ENCODE data around the gene CACNA1H.

CACNA1H gene

DNA sequence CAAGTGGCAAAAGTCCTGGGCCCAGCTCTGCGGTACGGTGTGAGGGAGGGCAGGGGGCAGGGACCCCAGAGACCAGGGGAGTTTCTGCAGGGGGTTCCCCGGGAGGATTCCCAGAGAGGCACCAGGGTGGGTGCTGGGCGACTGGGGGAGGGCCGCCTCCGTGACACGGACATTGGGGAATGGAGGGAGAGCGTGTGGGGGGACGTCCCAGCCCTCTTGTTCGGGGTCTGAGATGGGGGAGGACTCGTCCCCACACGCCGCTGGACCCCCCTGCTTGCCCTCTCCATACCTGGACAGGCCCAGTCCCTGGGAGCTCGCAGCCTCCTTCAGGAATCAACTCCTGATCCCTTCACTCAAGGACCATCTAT lies 30.5 kb upstream of the CACNA1H start:
- no peak for DNase-seq (ENCODE audit: low read depth in 2 of 2)

DNA sequence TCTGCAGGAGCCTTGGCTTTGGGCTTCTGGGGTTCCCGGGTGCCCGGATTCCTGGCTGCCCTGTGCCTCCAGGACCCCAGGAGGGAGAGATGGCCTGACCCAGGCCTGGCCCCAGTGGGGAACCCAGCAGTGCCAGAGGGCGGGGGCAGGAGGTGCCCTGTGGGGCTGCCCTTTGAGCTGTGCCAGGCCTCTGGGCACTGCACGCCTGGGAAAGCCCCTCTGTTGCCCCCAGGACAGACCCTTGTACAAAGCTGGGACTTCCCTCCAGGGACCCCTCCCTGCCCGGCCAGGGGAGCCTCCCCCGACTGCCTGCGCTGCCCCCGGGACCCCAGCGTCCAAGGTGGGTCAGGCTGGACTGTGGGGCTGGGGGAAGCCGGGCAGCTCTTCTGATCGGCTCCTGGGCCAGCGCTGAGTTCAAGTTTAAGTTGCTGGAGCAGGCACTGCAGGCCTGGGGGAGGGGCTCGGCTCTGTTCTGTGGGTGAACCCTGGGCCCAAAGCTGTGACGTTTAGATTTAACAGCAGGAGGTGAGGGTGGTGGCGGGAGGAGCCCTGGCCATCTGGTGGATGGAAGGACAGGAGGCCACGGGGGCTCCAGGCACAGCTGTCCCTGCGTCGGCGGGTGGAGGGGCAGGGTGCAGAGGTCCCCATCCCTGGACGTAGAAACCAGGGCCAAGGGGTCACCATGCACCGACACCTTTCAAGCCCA lies 29.2 kb upstream of the CACNA1H start:
- DNase-seq (ENCODE audit: low read depth in 2 of 2), result no peak

DNA sequence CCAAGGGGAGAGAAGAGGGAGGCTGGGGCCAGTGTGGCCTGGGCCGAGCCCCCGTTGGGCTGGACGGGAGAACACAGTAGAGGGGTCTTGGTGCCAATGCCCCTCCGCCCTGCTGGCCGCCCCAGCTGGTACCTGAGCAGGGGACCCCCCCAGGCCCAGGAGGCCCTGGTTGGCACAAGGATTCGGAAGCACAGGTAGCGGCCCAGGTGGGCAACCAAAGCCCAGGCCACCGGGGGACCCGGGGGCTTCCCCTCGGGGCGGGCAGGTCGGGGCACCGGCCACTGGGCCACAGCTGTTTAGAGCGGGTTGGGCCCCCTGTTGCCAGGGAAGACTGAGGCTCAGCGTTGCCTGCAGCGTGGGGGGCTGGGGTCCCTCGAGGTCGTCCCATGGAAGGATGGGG lies 28.6 kb upstream of the CACNA1H start:
- DNase-seq (ENCODE audit: low read depth in 2 of 2), result no peak

DNA sequence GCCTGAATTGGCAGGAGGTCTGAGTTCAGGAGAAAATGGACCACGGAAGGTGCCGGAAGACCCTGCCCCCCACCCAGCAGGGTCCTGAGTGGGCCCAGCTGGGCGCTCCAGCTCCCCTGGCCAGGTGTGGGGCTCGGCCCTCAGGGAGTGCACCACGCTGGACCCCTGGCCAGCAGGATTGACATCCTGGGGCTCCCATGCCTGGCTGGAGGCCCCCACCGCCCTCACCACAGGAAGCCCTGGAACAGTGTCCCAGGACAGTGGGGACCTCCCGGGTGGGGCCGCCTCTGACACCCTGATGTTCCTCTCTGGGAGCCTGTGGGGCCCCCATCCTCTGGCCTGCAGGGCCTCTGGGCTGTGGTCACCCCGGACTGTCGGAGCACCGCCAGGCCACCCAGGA lies 28.1 kb upstream of the CACNA1H start:
- DNase-seq (ENCODE audit: low read depth in 2 of 2), result no peak

DNA sequence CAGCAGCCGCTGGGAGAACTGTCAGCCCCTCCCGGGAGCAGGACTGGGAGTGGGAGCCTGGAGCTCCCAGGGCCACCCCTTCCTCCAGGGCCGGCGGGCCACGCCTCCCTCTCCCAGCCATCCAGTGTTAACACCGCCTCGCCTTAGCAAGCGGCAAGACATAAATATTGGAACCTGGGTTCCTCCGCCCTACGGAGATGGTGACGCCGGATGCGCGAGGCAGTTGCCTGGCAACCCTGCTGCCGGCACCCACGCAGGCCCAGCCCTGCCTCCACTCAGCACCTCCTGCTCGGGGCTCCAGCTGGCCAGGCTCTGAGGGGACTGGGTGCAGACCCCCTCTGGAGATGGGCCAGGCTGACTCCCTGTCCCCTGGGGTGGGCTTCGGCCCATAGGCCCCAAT lies 27.4 kb upstream of the CACNA1H start:
- DNase-seq (ENCODE audit: low read depth in 2 of 2), result no peak

DNA sequence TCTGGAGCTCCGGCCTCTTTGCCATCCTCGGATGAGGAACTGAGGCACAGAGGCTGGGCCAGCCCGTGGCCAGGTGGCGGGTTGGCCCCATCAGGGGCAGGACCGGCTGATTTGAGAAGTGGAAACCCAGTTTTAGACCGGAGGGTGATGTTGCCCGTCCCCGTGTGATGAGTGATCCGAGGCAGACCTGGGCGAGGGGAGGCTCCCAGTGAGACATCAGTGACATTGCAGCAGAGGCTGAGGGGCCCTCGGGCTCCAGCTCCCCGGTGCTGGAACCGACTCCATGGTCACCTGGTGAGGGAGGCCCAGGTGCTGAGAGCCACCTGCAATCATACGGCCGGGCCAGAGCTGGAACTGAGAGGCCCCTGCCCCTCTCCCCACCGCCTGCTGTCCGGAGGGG lies 26.9 kb upstream of the CACNA1H start:
- DNase-seq (ENCODE audit: low read depth in 2 of 2), result no peak

DNA sequence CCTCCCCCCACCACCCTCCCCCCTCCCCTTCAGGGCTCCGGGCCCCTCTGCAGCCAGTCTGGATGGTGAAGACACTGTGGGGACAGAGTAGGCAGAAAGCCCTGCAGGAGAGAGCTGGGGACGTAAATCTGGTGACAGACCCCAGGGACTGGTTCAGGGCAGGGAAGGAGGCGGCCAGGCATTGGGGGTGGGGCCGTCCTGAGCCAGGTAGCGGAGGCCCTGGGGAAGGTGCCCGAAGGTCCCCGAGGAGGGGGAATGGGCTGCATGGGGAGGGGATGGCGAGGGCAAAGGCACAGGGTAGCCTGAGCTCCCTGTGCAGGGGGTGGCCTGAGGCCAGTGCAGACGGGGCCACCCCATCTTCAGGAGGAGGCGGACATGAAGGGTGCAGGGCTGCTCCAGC lies 26.3 kb upstream of the CACNA1H start:
- no peak for DNase-seq (ENCODE audit: low read depth in 2 of 2)

DNA sequence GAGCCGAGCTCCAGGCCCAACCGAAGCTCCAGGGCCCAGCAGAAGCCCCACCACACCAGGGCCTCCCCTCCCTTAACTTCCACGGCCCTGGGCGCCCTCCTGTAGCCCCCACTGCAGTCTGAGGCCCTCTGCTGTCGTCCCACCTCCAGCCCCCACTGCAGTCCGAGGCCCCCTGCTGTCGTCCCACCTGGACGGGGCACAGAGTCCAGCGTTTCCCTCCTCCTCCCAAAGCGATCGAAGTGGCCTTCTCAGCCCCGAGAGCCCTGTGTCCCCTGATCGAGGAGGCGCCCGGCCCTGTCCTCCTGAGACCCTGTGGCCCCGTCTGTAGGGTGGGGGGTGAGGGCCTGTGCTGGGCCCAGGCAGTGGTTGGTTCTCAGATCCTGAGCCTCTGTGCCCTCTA lies 25.8 kb upstream of the CACNA1H start:
- no peak for DNase-seq (ENCODE audit: low read depth in 2 of 2)

DNA sequence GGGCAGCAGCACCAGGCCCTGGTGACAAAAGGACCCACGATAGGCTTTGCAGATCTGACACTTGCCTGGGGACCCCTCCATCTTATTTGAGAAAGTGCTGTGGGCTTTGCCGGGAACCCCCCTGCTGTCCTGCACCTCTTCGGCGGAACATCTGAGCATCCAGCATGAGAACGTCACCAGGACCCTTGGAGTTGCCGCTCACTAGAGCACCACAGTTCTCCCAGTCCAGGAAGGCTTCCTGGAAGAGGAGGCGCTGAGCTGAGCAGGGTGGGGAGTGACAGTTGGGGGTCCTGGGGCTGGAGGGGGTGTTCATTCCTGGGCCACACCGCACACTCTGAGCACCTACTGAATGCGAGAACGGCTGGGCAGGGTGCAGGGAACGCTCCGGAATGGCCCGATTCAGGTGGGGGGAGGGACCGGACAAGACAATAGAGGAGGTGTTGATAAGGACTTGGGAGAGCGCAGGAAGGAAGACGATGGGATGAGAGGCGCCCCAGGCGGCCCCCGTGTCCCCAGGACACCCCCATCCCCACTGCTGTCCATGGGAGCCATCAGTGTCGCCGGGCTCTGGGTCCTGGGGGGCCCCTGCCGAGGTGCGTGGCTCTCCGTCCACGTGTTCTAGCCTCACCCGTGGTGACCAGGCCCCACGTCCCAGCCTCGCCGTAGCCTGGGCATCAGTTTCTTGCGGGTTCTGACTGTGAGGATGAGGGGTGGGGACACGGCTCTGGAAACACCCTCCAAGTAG lies 24.8 kb upstream of the CACNA1H start:
- DNase-seq (ENCODE audit: low read depth in 2 of 2), result no peak

DNA sequence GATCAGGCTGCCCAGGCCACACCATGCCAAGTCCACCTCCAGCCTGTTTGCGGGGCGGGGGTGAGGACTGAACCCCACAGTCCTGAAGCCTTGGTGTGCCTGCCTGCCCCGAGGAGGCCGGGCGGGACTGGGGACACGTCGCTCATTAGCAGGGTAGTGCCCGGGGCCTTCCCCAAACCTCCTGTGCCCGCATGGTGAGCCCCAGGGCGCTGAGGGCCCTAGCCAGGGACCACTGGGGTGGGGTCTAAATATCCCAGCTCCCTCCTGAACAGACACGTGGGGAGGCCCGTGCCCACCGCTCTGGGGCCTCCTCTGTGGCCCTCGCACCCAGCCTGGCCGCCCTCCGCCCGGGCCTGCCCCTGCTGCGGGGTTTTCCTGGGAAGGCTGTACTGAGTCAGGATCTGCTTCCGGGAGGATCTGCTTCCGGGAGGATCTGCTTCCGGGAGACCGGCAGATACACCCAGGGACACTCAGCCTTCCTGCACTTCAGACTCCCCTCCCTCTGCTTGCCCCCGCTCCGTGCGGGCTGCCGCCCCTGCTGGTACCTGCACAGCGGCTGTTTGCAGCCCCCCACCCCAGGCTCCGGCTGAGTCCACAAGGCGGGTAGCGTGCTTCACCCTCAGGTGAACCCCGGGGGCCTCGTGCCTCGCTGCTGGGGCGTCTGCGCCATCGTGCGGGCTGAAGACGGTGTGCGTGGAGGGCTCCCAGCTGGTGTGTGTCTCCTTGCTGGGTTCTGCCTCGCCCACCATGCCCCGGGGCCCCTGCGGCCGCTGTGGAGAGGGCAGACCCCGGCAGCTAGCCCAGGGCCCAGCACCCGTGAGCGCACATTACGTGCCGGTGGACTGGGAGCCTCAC lies 23.6 kb upstream of the CACNA1H start:
- DNase-seq (ENCODE audit: low read depth in 2 of 2), result no peak

DNA sequence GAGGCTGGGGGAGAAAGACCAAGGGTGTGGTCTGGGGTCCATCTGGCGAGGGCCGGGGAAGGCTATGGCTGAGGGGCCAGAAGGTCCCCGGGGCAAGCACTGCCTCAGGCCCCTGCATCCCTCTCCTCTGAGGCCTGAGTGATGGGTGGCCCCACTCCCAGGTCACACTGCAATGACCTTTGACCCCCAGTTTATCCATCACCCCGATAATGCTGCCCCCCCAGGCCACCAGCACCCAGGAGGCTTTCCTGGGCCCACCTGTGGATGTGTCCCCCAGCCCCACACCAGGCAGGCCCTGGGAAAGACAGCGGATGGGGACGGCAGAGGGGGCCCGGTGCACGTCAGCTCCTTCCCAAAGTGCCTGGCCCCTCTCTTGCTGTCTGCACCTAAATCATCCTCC lies 22.5 kb upstream of the CACNA1H start:
- DNase-seq (ENCODE audit: low read depth in 2 of 2), result no peak

DNA sequence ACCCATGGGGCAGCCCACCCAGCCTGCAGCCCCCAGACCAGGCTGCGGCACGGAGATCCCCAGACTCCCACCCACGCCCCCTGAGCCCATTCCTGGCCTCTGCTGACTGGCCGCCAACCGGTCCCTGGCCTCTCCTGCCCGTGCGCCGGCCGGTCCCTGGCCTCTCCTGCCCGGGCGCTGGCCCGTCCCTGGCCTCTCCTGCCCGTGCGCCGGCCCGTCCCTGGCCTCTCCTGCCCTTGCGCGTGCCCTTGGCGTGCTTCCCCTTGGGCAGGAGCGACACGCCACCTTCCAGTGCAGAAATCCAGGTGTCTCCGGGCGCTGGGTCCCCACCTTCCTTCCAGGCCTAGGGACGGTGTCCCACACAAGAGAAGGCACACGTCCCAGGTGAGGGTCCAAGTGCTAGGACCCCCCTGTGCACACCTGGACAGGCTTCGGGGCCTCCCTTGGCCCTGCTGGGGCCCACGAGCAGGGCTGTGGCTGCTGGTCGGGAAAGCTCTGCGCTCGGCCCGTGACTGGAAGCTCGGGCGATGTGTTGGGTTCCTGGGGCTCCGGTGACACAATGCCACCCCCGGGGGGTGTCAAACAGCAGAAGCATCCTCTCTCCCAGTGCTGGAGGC lies 21.4 kb upstream of the CACNA1H start:
- DNase-seq (ENCODE audit: low read depth in 2 of 2), result no peak

DNA sequence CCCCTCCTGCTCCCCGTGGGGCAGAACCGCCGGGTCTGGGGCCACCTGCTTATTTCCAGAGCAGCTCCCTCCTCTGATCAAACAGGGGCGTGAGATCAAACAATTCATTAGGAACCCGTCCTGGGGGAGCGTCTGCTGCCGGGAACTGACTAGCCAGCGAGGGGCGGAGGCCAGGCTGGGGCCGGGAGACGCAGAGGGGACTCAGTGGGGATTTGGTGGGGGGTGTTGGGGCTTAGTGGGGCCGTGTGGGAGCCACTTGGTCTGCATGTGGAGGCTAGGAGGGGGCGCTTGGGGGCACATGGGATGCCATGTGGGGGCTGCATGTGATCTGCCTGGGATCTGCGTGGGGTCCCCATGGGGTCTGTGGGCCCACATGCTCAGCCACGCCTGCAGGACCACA lies 20.5 kb upstream of the CACNA1H start:
- no peak for DNase-seq (ENCODE audit: low read depth in 2 of 2)

DNA sequence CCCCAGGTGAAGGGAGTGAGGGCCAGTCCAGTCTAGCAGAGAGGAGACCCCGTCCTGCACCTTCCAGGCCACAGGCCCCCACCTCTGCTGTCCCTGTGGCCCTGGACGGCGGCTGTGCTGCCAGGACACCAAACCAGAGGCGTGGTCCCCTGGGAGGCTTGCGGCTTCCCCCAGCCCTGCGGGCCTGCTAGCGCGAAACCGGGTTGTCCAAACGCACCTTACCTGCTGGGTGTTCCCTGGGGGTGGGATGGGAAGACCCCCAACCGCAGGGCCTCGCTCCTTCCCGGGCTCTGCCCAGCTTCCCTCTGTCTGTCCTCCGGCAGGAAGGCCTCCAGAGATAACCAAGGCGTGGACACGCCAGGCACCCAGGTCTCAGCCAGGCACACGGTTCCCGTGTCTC lies 19.6 kb upstream of the CACNA1H start:
- DNase-seq (ENCODE audit: low read depth in 2 of 2), result no peak

DNA sequence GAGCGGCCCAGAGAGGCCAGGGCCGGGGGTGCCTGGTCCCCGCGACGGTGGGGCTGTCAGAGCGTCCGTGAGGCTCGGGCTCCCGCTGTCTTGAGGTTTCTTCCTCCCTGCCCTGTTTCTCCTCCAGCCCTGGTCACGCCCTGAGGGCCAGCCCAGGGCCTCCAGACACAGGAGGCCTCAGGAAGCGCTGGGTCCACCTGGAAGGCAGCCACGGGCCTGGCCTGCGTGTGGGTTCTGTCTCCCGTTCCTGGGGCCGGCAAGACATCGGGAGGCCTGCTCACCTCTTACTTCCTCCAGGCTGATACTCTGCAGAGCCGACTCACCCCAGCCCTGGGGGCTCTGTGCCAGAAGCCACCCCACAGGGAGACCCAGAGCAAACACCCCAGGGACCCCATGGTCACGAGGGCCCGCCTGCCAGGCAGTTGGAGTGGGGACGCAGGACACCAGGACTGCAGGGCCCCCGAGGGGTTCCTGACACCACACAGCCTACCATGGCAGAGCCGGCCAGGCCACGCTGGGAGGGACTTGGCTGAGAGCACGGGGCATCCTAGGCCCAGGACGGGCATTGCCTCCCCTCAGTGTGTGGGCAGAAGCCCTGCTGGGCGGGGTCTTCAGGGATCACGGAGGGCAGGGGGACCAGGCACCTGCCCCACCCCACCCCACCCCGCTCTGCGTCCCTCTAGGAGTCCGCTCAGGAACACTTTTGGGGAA lies 18.9 kb upstream of the CACNA1H start:
- no peak for DNase-seq (ENCODE audit: low read depth in 2 of 2)

DNA sequence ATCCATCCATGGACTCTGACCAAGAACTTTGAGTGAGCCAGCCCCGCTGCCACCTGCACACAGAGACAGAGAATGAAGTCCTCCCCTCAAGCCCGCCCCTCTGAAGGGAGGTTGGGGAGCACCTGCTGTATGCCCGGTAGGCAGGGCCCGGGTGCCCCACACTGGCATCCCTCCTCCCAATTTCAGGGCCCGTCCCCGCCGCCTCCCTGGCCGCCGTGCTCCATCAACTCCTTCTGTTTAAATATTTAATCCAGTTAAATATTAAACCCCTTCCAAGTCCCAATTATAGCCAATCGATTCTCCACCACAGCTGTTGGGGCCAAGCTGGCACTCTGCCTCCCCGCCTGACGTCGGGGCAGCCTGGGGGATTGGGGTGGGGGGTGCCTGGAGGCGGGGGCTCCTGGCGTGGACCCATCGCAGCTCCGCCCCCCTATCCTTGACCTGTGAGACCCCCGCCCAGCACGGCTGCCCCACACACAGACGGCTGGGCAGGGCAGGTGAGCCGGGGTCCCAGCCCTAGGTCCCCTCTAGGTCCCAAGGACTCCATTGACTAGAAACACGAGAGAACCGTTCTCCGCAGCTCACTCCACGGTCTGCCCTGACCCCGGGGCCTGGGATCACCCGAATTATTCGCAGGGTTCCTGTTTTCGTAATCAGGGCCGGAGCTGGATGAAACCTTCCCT lies 18.0 kb upstream of the CACNA1H start:
- no peak for DNase-seq (ENCODE audit: low read depth in 2 of 2)

DNA sequence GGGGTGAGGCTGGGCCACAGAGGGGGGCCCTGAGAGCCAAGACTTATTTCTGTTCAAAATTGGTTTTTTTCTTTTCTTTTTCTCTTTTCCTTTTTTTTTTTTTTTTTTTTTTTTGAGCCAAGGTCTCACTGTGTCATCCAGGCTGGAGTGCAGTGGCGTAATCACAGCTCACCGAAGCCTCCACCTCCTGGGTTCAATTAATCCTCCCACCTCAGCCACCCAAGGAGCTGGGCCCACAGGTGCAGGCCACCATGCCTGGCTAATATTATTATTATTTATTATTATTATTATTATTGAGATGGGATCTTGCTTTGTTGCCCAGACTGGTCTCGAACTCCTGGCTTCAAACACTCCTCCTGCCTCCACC lies 17.5 kb upstream of the CACNA1H start:
- no peak for DNase-seq (ENCODE audit: low read depth in 2 of 2)

DNA sequence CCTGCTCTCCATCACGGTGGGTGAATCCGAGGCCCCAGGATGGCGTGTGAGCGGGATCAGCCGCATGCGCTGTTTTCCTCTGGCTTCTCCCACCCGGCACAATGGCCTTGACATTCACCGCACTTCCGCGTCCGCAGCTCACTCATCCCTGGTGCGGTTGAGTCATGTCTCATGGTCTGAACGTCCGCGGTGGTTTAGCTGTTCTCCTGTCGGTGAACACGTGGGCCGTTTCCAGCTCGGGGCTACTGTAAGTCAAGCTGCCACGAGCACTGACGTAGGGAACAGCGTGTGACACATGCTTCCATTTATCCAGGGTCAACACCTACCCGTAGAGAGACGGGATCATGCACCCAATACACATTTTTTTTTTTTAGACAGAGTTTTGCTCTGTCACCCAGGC lies 15.3 kb upstream of the CACNA1H start:
- DNase-seq (ENCODE audit: low read depth in 2 of 2), result no peak

DNA sequence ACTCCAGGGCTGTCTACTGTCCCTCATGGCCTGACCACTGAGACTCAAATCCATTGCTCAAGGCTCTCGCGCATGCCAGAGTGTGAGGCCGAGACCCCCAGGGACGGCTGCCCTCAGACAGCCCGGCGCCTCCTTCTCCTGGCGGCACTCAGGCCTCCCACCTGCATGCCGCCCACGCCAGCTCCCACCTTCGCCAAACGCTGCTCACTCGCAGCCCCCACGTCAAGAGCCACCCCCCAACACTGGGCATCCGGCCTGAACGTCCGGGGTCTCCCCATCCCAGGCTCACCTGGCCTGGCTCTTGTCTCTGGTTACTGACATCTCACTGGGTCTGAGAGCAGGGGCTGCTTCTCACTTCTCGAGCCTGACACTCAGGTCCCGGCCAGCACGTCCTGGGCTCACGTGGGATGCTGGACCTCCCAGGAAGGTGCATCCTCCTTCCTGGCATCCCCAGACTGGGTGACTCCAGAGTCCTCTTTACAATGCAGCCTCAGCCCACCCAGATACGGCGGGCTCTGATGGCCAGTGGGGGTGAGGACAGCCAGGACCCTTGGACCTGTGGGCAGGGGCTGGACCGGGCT lies 12.2 kb upstream of the CACNA1H start:
- no peak for DNase-seq (ENCODE audit: low read depth in 2 of 2)

DNA sequence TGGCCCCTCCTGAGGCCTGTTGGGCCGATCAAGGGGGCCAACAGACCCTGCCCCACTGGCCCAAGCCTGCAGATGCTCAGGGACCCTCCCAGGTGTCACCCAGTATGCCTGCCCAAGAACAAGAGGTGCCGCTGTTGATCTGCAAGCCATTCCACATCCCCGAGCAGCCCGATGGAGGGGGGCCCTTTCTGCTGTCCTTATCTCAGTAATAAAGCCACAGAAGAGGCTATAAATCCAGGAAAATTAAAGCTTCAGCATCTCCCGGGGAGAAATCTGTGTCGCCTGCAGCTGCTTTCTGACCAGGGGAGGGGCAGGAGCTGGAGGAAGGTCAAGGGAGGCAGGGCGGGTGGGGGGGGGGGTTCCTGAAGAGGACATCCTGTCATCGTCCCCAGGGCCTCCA lies 11.7 kb upstream of the CACNA1H start:
- DNase-seq (ENCODE audit: low read depth in 2 of 2), result no peak

DNA sequence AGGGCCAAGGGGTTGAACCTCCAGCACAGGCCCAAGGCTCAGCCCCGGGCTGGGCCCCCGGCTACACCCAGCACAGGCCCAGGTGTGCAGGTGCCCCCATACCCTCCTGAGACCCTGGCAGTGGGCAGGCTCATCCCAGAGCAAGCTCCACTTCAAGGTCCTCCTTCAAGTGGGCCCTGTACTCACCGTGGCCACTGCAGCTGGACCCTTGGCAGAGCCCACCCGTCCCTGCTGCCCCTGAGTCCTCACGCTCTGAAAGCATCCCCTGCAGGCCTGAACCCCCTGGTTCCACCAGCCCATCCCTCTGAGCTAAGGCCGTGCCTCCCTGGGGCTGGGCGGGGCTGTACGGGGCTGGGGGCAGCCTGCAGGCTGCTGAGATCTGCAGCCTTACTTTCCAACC lies 11.2 kb upstream of the CACNA1H start:
- DNase-seq (ENCODE audit: low read depth in 2 of 2), result no peak

Measured in stimulated activated CD8-positive, alpha-beta memory T cell treated with anti-CD3 and anti-CD28 coated beads, Interleukin-2, amount 100 ng/mL, for 48 hours (primary cell).